Colonic mucosa (tissue), 4 donors: ENCODE data around the gene SERTAD1. TPM values are rescaled to one million over a fixed set of nuclear protein-coding genes. Genes with fewer than 3 reads are reported as not detected.
A peak's percentile ranks its signal among the peaks of the same experiment; 100 is the strongest.

Experiments used
- DNase-seq: peaks from one replicate; pipeline ENCODE4 v3.0.0-alpha.2; 2020
- H3K27ac ChIP-seq: fragments of 200-600 bp; one replicate; pipeline ENCODE4 v1.8.0; 2021
- H3K27me3 ChIP-seq: fragments of 200-600 bp; one replicate; pipeline ENCODE4 v1.8.0; 2021
- H3K36me3 ChIP-seq: fragments of 200-600 bp; one replicate; pipeline ENCODE4 v1.8.0; 2021
- H3K4me1 ChIP-seq: fragments of 200-600 bp; one replicate; pipeline ENCODE4 v1.8.0; 2021; ENCODE audit warnings: mild to moderate bottlenecking
- H3K4me3 ChIP-seq: fragments of 200-600 bp; one replicate; pipeline ENCODE4 v1.8.0; 2021
- H3K9ac ChIP-seq, 2 donors: one replicate each; pipeline ENCODE4 v1.7.0; 2013; ENCODE audit warnings: control low read depth in 2 of 2, low read depth in 2 of 2, low read length in 2 of 2
- H3K9me3 ChIP-seq: fragments of 200-600 bp; one replicate; pipeline ENCODE4 v1.8.0; 2021
- CTCF ChIP-seq: fragments of 200-600 bp; IDR thresholded peaks from one replicate; pipeline ENCODE4 v1.8.0; 2022; ENCODE audit warnings: antibody characterized with exemption, mild to moderate bottlenecking
- intact Hi-C: fragments of 100-400 bp; cut with DNase I; formaldehyde crosslinking; loops from one replicate; pipeline ENCODE4 v1.14.1; 2022
- total RNA-seq, 2 donors: library from RNA; stranded (reverse); fragmentation: NEBNext Ultra II Directional in 1 of 2; extraction: Animal tissue kit (Norgen Biotek cat#: 25700) in 1 of 2; gene quantifications; one replicate each; pipeline ENCODE4 v1.2.1, GENCODE V29; 2021
- donor health status: healthy.
- donor health status: DM: no; HTN: no; CAD: no.
- donor health status: DM: no; HTN: no; CAD: no.

The SERTAD1 gene
- total RNA-seq, 2 donors from 2014 or later = 8.7 to 16.0 TPM

DNA sequence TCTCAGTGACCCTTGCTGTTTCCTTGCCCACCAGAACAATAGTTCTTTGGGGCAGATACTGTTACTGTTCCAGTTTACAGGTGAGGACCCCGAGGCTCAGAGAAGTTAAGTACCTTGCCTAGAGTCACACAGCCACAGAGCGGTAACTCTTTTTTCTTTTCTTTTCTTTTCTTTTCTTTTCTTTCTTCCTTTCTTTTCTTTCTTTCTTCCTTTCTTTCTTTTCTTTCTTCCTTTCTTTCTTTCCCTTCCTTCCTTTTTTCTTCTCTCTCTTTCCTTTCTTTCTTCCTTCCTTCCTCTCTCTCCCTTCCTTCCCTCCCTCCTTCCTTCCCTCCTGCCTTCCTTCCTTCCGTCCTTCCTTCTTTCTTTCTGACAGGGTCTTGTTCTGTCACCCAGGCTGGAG, 7.8 kb downstream of the SERTAD1 start:
- no peaks in the 10 kb centered on the region for H3K4me1 ChIP-seq
- no peaks in the 10 kb centered on the region for H3K36me3 ChIP-seq
- no peaks in the 10 kb centered on the region for H3K9me3 ChIP-seq
- TF ChIP-seq CTCF = no peak
- H3K4me3 ChIP-seq = no peak overlapping the region
- H3K9ac ChIP-seq = no peak overlapping the region
- no peaks in the 10 kb centered on the region for H3K27me3 ChIP-seq
- intact Hi-C loops = no loop called here
- DNase-seq = no peak
- H3K27ac ChIP-seq = peak overlapping the region; percentile 56

- intact Hi-C loops = no loop called here
- Histone ChIP-seq H3K4me3 (no peak overlapping the region), H3K27ac (peak overlapping the region; percentile 56), H3K4me1 (no peaks in the 10 kb centered on the region), H3K27me3 (no peaks in the 10 kb centered on the region), H3K36me3 (no peaks in the 10 kb centered on the region), H3K9ac (peak overlapping the region in 1 of 2 donors; percentile 44), H3K9me3 (no peaks in the 10 kb centered on the region)
- no peak for TF ChIP-seq CTCF
- no peak for DNase-seq
Observed at GRCh38 chr19:40417643-40417981, 8.2 kb downstream of the SERTAD1 start.

- no peaks in the 10 kb centered on the region for H3K27me3 ChIP-seq
- DNase-seq = no peak
- intact Hi-C loops = no loop called here
Observed at GRCh38 chr19:40416918-40417642, 8.7 kb downstream of the SERTAD1 start.

DNA sequence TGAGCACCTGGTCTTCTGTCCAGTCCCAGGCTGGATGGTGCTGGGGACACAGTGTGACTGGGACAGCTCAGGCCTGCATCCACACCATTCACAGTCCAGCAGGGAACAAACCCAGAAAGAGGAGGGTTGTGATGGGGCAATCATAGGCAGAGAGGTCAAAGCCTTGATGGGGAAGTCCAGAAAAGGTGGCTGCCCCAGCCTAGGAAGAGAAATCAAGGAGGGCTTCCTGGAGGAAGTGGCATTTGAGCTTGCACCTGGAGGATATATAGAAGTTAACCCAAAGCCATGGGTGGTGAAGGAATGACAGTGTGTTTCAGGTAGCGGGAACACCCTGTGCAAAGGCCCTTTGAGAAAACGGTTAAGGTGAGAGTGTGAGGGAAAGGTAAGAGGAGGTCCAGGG, 10.0 kb downstream of the SERTAD1 start:
- intact Hi-C loops = no loop called here
- Histone ChIP-seq H3K27ac (no peak overlapping the region), H3K36me3 (no peaks in the 10 kb centered on the region), H3K4me3 (no peak overlapping the region), H3K9ac (no peak overlapping the region), H3K4me1 (no peaks in the 10 kb centered on the region), H3K27me3 (no peaks in the 10 kb centered on the region), H3K9me3 (no peaks in the 10 kb centered on the region)
- DNase-seq = no peak
- no peak for TF ChIP-seq CTCF

More at GRCh38 chr19:40416918-40417642, 8.7 kb downstream of the SERTAD1 start:
- peak overlapping the region in 1 of 2 donors; percentile 44 for H3K9ac ChIP-seq
- TF ChIP-seq CTCF = no peak
- no peaks in the 10 kb centered on the region for H3K9me3 ChIP-seq
- no peak overlapping the region for H3K4me3 ChIP-seq
- no peaks in the 10 kb centered on the region for H3K36me3 ChIP-seq
- H3K27ac ChIP-seq = peak overlapping the region; percentile 56
- H3K4me1 ChIP-seq = no peaks in the 10 kb centered on the region

GRCh38 chr19:40414542-40415535, 11.0 kb downstream of the SERTAD1 start:
- Histone ChIP-seq H3K4me1 (no peaks in the 10 kb centered on the region), H3K27me3 (no peaks in the 10 kb centered on the region), H3K9ac (no peak overlapping the region), H3K27ac (no peak overlapping the region), H3K9me3 (no peaks in the 10 kb centered on the region), H3K4me3 (no peak overlapping the region), H3K36me3 (no peaks in the 10 kb centered on the region)
- DNase-seq = no peak
- intact Hi-C loops = no loop called here
- no peak for TF ChIP-seq CTCF
